ENCODE results near the gene GCNA.
"Not testable (repeated sequence)": the region's sequence is repeated elsewhere in the genome, so short reads cannot be mapped to it uniquely, and the experiment has no call there.

The GCNA gene

GRCh38 chrX:71559773-71560172 lies 18.5 kb upstream of the GCNA start:
- not testable (repeated sequence) for DNase-seq (ENCODE audit: low spot score)

DNA sequence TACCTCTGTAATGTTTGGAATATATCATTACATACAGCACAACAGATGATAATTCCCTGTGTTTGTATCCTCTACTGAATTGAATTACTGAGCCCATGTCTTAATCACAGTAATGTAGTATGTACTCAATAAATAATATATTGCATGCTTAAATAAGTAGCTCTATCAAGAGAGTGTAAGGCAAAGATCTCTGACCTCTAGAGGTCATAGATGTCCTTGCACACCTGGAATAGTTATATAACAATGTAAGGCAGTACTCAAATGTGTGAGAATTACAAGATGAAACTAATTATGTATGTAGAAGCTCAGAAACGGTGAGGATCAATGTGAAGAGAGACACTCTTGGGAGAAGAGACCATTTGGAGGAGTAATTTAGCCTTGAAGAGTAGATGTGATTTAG lies 14.3 kb upstream of the GCNA start:
- DNase-seq (ENCODE audit: low spot score), result no peak

GRCh38 chrX:71565474-71566041 lies 12.7 kb upstream of the GCNA start:
- DNase-seq (ENCODE audit: low spot score), result no peak

- not testable (repeated sequence) for DNase-seq (ENCODE audit: low spot score)
Observed at GRCh38 chrX:71571390-71571789, 6.8 kb upstream of the GCNA start.

DNA sequence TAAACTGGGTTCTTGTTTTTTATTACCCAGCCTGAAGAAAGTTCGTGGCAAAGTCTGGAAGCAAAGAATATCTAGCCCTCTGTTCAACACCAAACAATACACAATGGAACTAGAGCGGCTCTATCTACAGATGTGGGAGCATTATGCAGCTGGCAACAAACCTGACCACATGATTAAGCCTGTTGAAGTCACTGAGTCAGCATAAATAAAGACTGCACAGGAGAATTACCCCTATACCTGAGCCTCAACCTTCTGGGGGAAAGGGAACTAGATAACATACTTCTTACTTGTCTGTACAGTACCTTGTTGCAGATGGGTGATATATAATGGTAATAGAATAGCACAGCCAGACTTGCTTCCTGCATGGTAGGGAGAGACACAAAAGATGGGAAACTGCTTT lies 4.6 kb upstream of the GCNA start:
- peak; percentile 7 for DNase-seq (ENCODE audit: low spot score)

- no peak for DNase-seq (ENCODE audit: low spot score)
Observed at GRCh38 chrX:71577682-71578081, 555 bp upstream of the GCNA start.

GRCh38 chrX:71579136-71579989 lies 1.1 kb downstream of the GCNA start:
- no peak for DNase-seq (ENCODE audit: low spot score)

GRCh38 chrX:71579990-71580380 lies 1.7 kb downstream of the GCNA start:
- no peak for DNase-seq (ENCODE audit: low spot score)

DNA sequence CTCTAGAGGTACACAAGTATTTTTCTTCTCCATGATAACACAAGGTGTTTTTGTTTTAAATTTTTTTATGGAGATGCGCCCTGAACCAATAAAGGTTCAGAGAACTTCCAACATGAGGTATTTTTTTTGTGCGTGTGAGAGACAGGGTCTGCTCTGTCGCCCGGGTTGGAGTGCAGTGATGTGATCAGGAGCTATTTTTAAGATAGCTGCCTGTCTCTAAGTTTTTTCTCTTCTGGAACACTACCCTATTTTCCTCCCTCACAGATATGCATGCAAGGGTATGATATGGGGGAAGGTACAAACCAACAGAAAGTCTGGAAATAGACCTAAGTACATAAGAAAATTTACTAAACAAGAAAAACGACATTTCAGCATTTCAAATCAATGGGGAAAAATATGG lies 3.0 kb downstream of the GCNA start:
- no peak for DNase-seq (ENCODE audit: low spot score)

GRCh38 chrX:71586929-71587328 lies 8.7 kb downstream of the GCNA start:
- DNase-seq (ENCODE audit: low spot score), result no peak

DNA sequence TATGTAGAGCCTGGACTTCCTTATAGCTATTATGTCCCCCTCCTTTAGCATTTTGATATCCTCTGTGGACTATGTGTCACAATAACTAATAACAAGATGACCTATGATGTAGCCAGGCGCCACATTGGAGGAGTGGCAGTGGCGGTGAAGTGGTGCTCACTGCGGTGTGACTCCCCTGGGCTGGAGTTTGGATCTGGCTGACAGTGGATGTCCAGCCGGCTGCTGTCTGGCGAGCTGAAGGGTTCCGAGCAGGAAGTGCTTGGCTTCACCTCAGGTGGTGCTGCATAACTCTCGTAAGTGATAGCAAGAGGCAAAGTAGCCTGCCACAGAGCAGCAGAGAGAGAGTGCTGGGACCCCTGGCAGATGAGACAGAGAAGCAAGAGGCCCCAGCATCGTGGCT lies 15.0 kb downstream of the GCNA start:
- DNase-seq (ENCODE audit: low spot score), result not testable (repeated sequence)

- DNase-seq (ENCODE audit: low spot score), result no peak
Observed at GRCh38 chrX:71599965-71600364, 21.7 kb downstream of the GCNA start.

DNA sequence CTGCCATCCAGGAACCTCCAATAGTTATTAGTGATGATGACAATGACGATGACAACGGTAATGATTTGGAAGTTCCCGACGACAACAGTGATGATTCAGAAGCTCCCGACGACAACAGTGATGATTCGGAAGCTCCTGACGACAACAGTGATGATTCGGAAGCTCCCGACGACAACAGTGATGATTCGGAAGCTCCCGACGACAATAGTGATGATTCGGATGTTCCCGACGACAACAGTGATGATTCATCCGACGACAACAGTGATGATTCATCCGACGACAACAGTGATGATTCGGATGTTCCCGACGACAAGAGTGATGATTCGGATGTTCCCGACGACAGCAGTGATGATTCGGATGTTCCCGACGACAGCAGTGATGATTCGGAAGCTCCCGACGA lies 25.4 kb downstream of the GCNA start:
- DNase-seq (ENCODE audit: low spot score), result no peak

- DNase-seq (ENCODE audit: low spot score), result no peak
Observed at GRCh38 chrX:71604141-71604540, 25.9 kb downstream of the GCNA start.

DNA sequence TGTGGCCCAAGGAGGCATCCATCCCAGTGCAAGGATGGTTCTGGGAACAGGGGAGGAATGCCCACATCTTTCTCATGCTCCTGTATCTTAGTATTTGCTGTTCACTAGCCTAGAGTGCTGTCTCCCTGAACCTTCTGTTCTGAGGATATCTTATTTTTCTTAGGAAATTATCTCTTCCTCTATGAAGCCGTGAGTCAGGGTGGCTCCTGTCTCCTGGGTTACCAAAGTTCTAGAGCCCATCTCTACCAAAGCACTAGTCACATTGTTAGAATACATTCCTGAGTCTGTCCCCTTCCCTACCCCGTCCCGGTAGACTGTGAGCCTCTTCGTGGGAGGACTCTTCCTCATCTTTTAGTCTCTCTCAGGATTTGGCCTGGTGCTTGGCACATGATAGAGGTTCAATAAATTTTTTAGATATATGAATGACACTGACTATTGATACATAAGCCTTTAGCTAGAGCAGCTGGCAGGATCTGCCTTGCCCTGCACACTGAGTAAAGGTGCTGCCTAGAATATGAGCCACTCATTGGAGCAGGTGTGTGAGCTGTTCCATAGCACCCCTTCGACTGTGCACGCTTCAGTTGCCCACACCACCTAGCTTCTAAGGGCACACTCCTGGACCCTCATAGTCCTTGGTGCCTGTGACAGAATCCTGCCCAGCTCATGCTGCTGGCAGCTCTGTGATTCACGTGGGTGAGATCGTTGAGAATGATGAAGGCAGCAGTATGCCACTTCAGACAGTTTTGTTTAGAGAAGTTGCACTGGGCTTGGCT lies 26.7 kb downstream of the GCNA start:
- no peak for DNase-seq (ENCODE audit: low spot score)

DNA sequence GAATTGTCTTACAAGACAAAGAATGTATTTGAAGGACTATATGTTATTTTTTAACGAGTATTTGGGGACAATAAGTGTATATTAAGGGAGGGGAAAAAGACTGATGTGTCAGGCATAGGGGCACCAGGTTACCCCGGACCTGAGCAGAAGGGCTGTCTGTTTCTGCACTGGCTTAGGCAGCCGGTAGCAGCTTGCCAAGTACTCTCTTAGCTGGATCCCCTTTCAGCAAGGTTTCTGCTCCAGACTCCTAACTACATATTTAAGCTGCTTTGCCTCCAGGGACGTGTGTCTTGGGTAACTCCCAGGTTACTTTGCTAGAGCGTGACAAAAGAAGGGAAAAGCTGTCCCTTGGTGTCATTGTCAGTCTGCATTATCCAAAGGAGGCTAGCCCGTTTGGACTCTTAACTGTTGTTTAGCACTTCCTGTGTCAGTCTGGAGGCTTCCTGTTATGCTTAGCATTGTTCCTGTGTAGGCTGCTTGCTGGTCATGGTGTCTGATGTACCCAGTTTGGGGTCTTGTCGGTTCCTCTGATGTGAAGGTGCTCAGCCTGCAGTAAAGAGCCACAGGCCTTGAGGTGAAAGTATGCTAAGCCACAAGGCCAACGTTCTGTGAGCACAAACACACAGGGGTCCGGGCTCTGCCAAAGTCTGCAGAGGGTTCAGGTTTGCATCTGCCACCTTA lies 28.4 kb downstream of the GCNA start:
- DNase-seq (ENCODE audit: low spot score), result no peak

GRCh38 chrX:71607488-71607887 lies 29.3 kb downstream of the GCNA start:
- no peak for DNase-seq (ENCODE audit: low spot score)

- DNase-seq (ENCODE audit: low spot score), result no peak
Observed at GRCh38 chrX:71609095-71609750, 31.0 kb downstream of the GCNA start.

- DNase-seq (ENCODE audit: low spot score), result not testable (repeated sequence)
Observed at GRCh38 chrX:71611736-71612135, 33.5 kb downstream of the GCNA start.

- no peak for DNase-seq (ENCODE audit: low spot score)
Observed at GRCh38 chrX:71612256-71612655, 34.0 kb downstream of the GCNA start.

GRCh38 chrX:71615056-71615455 lies 36.8 kb downstream of the GCNA start:
- DNase-seq (ENCODE audit: low spot score), result no peak

DNA sequence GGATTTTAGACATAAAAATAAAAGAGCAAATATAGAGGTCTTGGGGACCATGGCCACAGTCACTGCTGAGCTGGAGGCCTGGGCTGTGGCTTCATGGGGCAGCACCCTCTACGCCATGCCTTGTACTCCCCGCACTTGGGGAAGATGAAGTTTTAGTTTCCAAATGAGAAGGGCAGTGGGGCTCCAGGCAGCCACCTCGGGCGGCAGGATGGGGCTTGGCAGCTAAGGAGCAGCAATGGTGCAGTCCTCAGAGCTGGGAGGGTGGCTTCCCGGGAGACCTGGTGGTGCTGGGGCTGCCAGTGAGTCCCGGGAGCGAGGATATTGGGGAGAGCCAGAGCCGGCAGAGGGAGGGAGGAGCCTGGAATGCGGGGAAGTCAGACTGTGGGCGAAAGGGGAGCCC lies 37.7 kb downstream of the GCNA start:
- no peak for DNase-seq (ENCODE audit: low spot score)
